Brain microvascular endothelial cell (primary cell): ENCODE measurements around the gene CC2D1B.

Experiments
- DNase-seq: peaks from one replicate; pipeline ENCODE4 v3.0.0-alpha.2; 2020
- H3K27ac ChIP-seq: fragments of 250-450 bp; sonication (Bioruptor Pico); 2 replicates; pipeline ENCODE4 v1.5.1; 2020; ENCODE audit warnings: mild to moderate bottlenecking, moderate library complexity
- H3K27me3 ChIP-seq: fragments of 250-450 bp; sonication (Bioruptor Pico); replicated peaks from 2 replicates; pipeline ENCODE4 v1.5.1; 2020; ENCODE audit warnings: mild to moderate bottlenecking
- H3K36me3 ChIP-seq: fragments of 250-450 bp; sonication (Bioruptor Pico); replicated peaks from 2 replicates; pipeline ENCODE4 v1.5.1; 2020; ENCODE audit warnings: mild to moderate bottlenecking
- H3K4me3 ChIP-seq: 2 replicates; pipeline ENCODE4 v1.5.1; 2011; ENCODE audit warnings: low read depth, mild to moderate bottlenecking, control low read depth, low read length, moderate library complexity
- CTCF ChIP-seq: IDR thresholded peaks from 2 replicates; pipeline ENCODE4 v1.5.1; 2011; ENCODE audit warnings: low read depth, mild to moderate bottlenecking, moderate library complexity, low read length, control low read depth, inconsistent platforms; ENCODE audit errors: missing control alignments
- in situ Hi-C: cut with HindIII; loops from 2 replicates; pipeline ENCODE4 v1.10.0; 2017; ENCODE audit warnings: low sequenced_read_pairs, low pct_ligation_motif_present

CC2D1B gene

DNA sequence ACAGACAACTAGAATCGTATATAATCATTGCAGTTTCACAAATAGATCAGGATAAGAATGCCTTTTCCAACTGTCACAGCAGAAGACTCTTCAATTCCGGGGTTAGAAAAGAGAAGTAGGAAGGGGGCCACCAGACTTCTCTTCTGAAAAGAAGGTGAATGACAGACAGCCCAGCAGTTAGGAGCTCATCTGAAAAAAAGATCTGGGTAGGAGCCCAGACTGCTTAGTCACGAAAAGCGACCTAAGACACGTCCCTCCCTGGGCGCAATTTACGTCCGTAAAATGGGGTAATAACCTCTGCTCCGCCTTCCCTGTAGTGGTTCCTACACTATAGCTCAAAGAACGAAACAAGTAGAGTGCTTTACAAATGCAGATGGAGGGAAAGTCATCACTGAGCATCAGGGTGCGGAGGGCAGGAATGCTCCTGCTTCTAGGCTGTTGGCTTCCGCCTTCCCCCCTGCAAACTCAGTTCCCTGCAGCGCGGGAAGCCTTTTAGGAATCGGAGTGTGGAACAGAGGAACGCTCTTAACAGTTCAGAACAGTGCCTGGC is 37.6 kb upstream of the CC2D1B start:
- no peak for TF ChIP-seq CTCF

GRCh38 chr1:52402860-52403240 is 36.8 kb upstream of the CC2D1B start:
- no peak for TF ChIP-seq CTCF
- peak overlapping the region; percentile 96 for H3K4me3 ChIP-seq
- in situ Hi-C loops = no loop called here
- no peaks in the 10 kb centered on the region for H3K27me3 ChIP-seq
- DNase-seq = no peak
- H3K36me3 ChIP-seq = peaks cover 9% of the 10 kb centered on the region
- H3K27ac ChIP-seq = no peak overlapping the region

More for the DNA sequence above, 37.6 kb upstream of the CC2D1B start:
- no peaks in the 10 kb centered on the region for H3K27me3 ChIP-seq
- peaks cover 16% of the 10 kb centered on the region for H3K36me3 ChIP-seq
- in situ Hi-C loops = no loop called here
- H3K27ac ChIP-seq = peak overlapping the region; percentile 92
- peak; percentile 77 for DNase-seq
- peak overlapping the region; percentile 96 for H3K4me3 ChIP-seq

DNA sequence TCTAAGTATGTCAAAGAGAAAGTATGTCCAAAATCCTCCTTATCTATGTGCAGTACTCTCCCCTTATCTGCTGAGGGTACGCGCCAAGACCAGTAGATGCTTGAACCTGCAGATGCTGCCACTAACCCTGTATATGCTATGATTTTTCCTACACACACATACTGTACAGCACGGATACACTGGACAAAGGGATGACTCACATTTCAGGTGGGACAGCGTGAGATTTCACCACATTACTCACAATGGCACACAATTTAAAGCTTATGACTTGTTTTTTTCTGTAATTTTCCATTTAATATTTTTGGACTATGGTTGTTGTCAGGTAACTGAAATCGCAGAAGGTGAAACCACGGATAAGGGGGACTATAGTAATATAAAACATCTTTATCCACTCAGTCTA is 34.1 kb upstream of the CC2D1B start:
- TF ChIP-seq CTCF = no peak
- H3K36me3 ChIP-seq = no peaks in the 10 kb centered on the region
- in situ Hi-C loops = no loop called here

GRCh38 chr1:52399629-52400028 is 33.6 kb upstream of the CC2D1B start:
- H3K4me3 ChIP-seq = no peak overlapping the region
- no peaks in the 10 kb centered on the region for H3K36me3 ChIP-seq
- no peak overlapping the region for H3K27ac ChIP-seq
- DNase-seq = no peak
- in situ Hi-C loops = no loop called here
- no peaks in the 10 kb centered on the region for H3K27me3 ChIP-seq
- TF ChIP-seq CTCF = no peak

More for the DNA sequence above, 34.1 kb upstream of the CC2D1B start:
- Histone ChIP-seq H3K27me3 (no peaks in the 10 kb centered on the region), H3K27ac (no peak overlapping the region), H3K4me3 (no peak overlapping the region)
- DNase-seq = no peak

GRCh38 chr1:52393174-52393573 is 27.2 kb upstream of the CC2D1B start:
- no peak overlapping the region for H3K27ac ChIP-seq
- no peak for TF ChIP-seq CTCF
- no peak for DNase-seq
- in situ Hi-C loops = no loop called here
- peaks cover under 1% of the 10 kb centered on the region for H3K36me3 ChIP-seq
- no peaks in the 10 kb centered on the region for H3K27me3 ChIP-seq
- no peak overlapping the region for H3K4me3 ChIP-seq

- no peaks in the 10 kb centered on the region for H3K27me3 ChIP-seq
- TF ChIP-seq CTCF = no peak
- in situ Hi-C loops = no loop called here
- no peak overlapping the region for H3K4me3 ChIP-seq
- no peak overlapping the region for H3K27ac ChIP-seq
- DNase-seq = no peak
- peaks cover 2% of the 10 kb centered on the region for H3K36me3 ChIP-seq
Measured at GRCh38 chr1:52386458-52386857, 20.5 kb upstream of the CC2D1B start.
